K562 (cell line): ENCODE results near the gene PLPP4. TPM values are rescaled to one million over a fixed set of nuclear protein-coding genes. Genes with fewer than 3 reads are reported as not detected.
A peak's percentile ranks its signal among the peaks of the same experiment; 100 is the strongest.

Experiments used
- BRF1 ChIP-seq: IDR thresholded peaks from 3 replicates; pipeline ENCODE4 v1.6.1; 2011; ENCODE audit warnings: borderline replicate concordance, mild to moderate bottlenecking; ENCODE audit not compliant: insufficient read length; ENCODE audit errors: extremely low read depth
- CBFA2T3 ChIP-seq: fragments of 450-650 bp; IDR thresholded peaks from 2 replicates; pipeline ENCODE4 v1.6.1; 2017
- GATA2 ChIP-seq: sonication (generic); formaldehyde crosslinking; IDR thresholded peaks from 2 replicates; pipeline ENCODE4 v1.4.0; 2020; ENCODE audit warnings: mild to moderate bottlenecking, missing genetic modification reagents
- MEIS2 ChIP-seq: fragments of 450-650 bp; IDR thresholded peaks from 2 replicates; pipeline ENCODE4 v1.6.1; 2014; ENCODE audit warnings: mild to moderate bottlenecking; ENCODE audit not compliant: partially characterized antibody
- POLR2AphosphoS5 ChIP-seq: IDR thresholded peaks from 2 replicates; pipeline ENCODE4 v1.6.1; 2011; ENCODE audit warnings: mild to moderate bottlenecking, low read depth, low read length, moderate library complexity; ENCODE audit not compliant: control insufficient read depth, insufficient read depth
- YY1 ChIP-seq, 3 experiments: IDR thresholded peaks; 2 replicates each; pipeline ENCODE4 v1.6.1; 2011; ENCODE audit warnings: low read length in 2 of 3, mild to moderate bottlenecking in 2 of 3, moderate library complexity in 2 of 3, borderline replicate concordance in 1 of 3, control low read depth in 1 of 3, low read depth in 1 of 3; ENCODE audit not compliant: insufficient read depth in 3 of 3, insufficient replicate concordance in 2 of 3, control insufficient read depth in 1 of 3, insufficient read length in 1 of 3; ENCODE audit errors: extremely low read depth in 1 of 3
- ZNF133 ChIP-seq: fragments of 250-450 bp; sonication (Bioruptor Pico); IDR thresholded peaks from 2 replicates; pipeline ENCODE4 v1.4.0; 2020; ENCODE audit warnings: mild to moderate bottlenecking
- ZNF184 ChIP-seq: sonication (generic); formaldehyde crosslinking; IDR thresholded peaks from 2 replicates; pipeline ENCODE4 v1.5.0; 2020; ENCODE audit warnings: missing genetic modification reagents
- ZNF384 ChIP-seq: IDR thresholded peaks from 2 replicates; pipeline ENCODE4 v1.6.1; 2012; ENCODE audit warnings: low read depth, low read length, improper control_type of control experiment
- polyA plus RNA-seq, 8 experiments: library from polyadenylated mRNA; depleted of rRNA in 4 of 8; stranded (reverse) in 5 of 8; unstranded in 3 of 8; fragments of >200 nt; fragmentation: Nextera tagmentation in 2 of 8; fragmentation: Illumina TruSeq in 1 of 8; extraction: Ambion mirVana in 2 of 8; extraction: Trizol in 1 of 8; gene quantifications; 2 replicates each; pipeline versions ENCODE4 v1.2.1 to v1.2.3, GENCODE V29; 2011 to 2014; ENCODE audit warnings: inconsistent platforms in 1 of 8, missing spikeins in 1 of 8
- total RNA-seq, 7 experiments: library from RNA; depleted of rRNA in 6 of 7; stranded (reverse); fragments of >200 nt in 6 of 7; fragmentation: Illumina TruSeq in 2 of 7; extraction: Trizol in 2 of 7; gene quantifications; 2 replicates each; pipeline versions ENCODE4 v1.2.1 to v1.2.3, GENCODE V29; 2011 to 2021; ENCODE audit warnings: low replicate concordance in 1 of 7
- TF ChIP-seq, protein P1 (sequence below), 2 experiments: fragments of 450-650 bp; formaldehyde crosslinking in 1 of 2; IDR thresholded peaks; 2 replicates each; pipeline versions ENCODE4 v1.4.0 to v1.6.1; 2014 to 2020; ENCODE audit warnings: mild to moderate bottlenecking in 2 of 2, borderline replicate concordance in 1 of 2, low read depth in 1 of 2

PLPP4 gene
- total and polyA plus RNA-seq, 9 of the 15 experiments (the other 6 are each of a cell fraction or from before 2014, with no cell fraction given): 0.08 TPM; not detected in 8

DNA sequence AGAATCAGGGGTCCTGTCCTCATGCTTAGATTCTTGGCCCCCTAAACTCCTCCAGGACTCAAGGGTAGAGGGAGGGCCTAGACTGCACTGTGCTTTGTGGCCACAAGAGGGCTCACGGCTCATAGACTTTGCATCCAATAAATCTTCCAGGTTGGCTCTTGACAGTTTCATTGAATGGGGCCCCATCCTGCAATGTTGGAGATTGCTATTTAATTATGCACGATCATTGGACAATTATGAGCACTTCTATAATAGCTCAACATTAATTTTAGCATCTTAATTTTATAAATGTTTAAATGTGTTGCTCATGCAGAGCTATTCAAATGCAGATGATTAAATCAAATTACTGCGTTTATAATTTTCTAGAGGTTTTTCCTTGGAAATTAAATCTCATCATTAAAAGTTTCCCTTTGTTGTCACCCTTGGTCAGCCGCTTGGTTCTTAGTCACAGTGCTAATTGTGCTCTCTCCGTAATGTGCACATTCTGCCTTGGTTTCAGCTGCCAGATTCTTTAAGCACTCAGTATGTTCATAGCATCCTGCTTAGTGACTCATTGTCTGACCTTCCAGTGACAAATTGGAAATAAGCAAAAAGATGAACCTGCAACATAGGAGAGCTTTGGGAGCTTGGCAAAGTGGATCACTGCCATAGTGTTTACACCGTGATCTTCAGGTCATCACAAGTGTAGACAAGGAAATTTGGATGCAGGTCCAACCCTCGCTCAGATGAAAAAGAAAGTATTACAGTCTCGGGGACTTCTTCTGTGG, 33.4 kb upstream of the PLPP4 start (continued):
- TF ChIP-seq, protein P1, sequence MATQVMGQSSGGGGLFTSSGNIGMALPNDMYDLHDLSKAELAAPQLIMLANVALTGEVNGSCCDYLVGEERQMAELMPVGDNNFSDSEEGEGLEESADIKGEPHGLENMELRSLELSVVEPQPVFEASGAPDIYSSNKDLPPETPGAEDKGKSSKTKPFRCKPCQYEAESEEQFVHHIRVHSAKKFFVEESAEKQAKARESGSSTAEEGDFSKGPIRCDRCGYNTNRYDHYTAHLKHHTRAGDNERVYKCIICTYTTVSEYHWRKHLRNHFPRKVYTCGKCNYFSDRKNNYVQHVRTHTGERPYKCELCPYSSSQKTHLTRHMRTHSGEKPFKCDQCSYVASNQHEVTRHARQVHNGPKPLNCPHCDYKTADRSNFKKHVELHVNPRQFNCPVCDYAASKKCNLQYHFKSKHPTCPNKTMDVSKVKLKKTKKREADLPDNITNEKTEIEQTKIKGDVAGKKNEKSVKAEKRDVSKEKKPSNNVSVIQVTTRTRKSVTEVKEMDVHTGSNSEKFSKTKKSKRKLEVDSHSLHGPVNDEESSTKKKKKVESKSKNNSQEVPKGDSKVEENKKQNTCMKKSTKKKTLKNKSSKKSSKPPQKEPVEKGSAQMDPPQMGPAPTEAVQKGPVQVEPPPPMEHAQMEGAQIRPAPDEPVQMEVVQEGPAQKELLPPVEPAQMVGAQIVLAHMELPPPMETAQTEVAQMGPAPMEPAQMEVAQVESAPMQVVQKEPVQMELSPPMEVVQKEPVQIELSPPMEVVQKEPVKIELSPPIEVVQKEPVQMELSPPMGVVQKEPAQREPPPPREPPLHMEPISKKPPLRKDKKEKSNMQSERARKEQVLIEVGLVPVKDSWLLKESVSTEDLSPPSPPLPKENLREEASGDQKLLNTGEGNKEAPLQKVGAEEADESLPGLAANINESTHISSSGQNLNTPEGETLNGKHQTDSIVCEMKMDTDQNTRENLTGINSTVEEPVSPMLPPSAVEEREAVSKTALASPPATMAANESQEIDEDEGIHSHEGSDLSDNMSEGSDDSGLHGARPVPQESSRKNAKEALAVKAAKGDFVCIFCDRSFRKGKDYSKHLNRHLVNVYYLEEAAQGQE (IDR thresholded peaks at IDR 0.05; ENCODE audit: borderline replicate concordance): peak; percentile 42; the same call in 1 of the 2 replicates
- TF ChIP-seq, protein P1 (CRISPR knock-in tag; IDR thresholded peaks at IDR 0.05; ENCODE audit: low read depth): no peak
- TF ChIP-seq POLR2AphosphoS5 (no peak), MEIS2 (peak; percentile 96), YY1 (IDR thresholded peaks at IDR 0.05; ENCODE audit: borderline replicate concordance in 1 of 3, control insufficient read depth in 1 of 3, extremely low read depth in 1 of 3, insufficient read depth in 3 of 3, insufficient read length in 1 of 3, insufficient replicate concordance in 2 of 3, low read depth in 1 of 3, low read length in 2 of 3) (no peak), BRF1 (no peak), CBFA2T3 (no peak), ZNF133 (no peak), GATA2 (no peak), ZNF384 (no peak), ZNF184 (CRISPR knock-in tag) (no peak)
